SU-DHL-6 (cell line): ENCODE results near the gene VAMP1.
"Not testable (repeated sequence)": the region's sequence is repeated elsewhere in the genome, so short reads cannot be mapped to it uniquely, and the experiment has no call there.

Experiments used
- H2AFZ ChIP-seq: fragments of 200-600 bp; sonication (generic); 2 replicates; pipeline ENCODE4 v1.6.1; 2014; ENCODE audit warnings: low read depth, mild to moderate bottlenecking, moderate library complexity, mixed read lengths, antibody characterized with exemption, low read length; ENCODE audit not compliant: severe bottlenecking
- H3F3A ChIP-seq: fragments of 200-600 bp; shearing (Covaris generic); 2 replicates; pipeline ENCODE4 v1.6.0; 2016; ENCODE audit warnings: antibody characterized with exemption, mild to moderate bottlenecking; ENCODE audit not compliant: insufficient read depth
- H3K27ac ChIP-seq: fragments of 200-600 bp; sonication (generic); 2 replicates; pipeline ENCODE4 v1.5.1; 2016; ENCODE audit warnings: low read depth, mild to moderate bottlenecking, low read length, moderate library complexity, mixed read lengths
- H3K27me3 ChIP-seq: fragments of 200-600 bp; sonication (generic), shearing (Covaris generic); 2 replicates; pipeline ENCODE4 v1.6.0; 2014; ENCODE audit warnings: mild to moderate bottlenecking, low read length
- H3K36me3 ChIP-seq: fragments of 200-600 bp; sonication (generic); 2 replicates; pipeline ENCODE4 v1.6.1; 2014; ENCODE audit warnings: mild to moderate bottlenecking, low read length, mixed read lengths
- H3K4me2 ChIP-seq: fragments of 300-600, 200-600 bp; shearing (Covaris generic), sonication (generic); 2 replicates; pipeline ENCODE4 v1.6.0; 2014; ENCODE audit warnings: low read length, low read depth, mild to moderate bottlenecking; ENCODE audit not compliant: poor library complexity, severe bottlenecking
- H3K4me3 ChIP-seq: fragments of 200-600 bp; sonication (generic); 2 replicates; pipeline ENCODE4 v1.5.1; 2014; ENCODE audit warnings: antibody characterized with exemption, low read length, mild to moderate bottlenecking, mixed read lengths; ENCODE audit not compliant: insufficient read depth, poor library complexity, severe bottlenecking
- H3K79me2 ChIP-seq: fragments of 200-600 bp; sonication (generic); 2 replicates; pipeline ENCODE4 v1.6.1; 2014; ENCODE audit warnings: mild to moderate bottlenecking, low read length, moderate library complexity; ENCODE audit not compliant: insufficient read depth
- H3K9ac ChIP-seq: fragments of 200-600 bp; sonication (generic); 2 replicates; pipeline ENCODE4 v1.7.0; 2014; ENCODE audit warnings: mild to moderate bottlenecking, low read length
- H3K9me2 ChIP-seq: fragments of 200-600 bp; sonication (generic); replicated peaks from 2 replicates; pipeline ENCODE4 v1.6.1; 2014; ENCODE audit warnings: low read length; ENCODE audit not compliant: insufficient read depth
- H3K9me3 ChIP-seq: fragments of 200-600 bp; sonication (generic); 2 replicates; pipeline ENCODE4 v1.6.1; 2014; ENCODE audit warnings: low read length, mixed read lengths; ENCODE audit not compliant: insufficient read depth
- H4K20me1 ChIP-seq: fragments of 200-600 bp; sonication (generic); 2 replicates; pipeline ENCODE4 v1.6.1; 2014; ENCODE audit warnings: low read depth, mild to moderate bottlenecking, antibody characterized with exemption, low read length, moderate library complexity, mixed read lengths
- EZH2phosphoT487 ChIP-seq: fragments of 200-600 bp; sonication (generic), shearing (Covaris generic); conservative IDR thresholded peaks from 2 replicates; pipeline ENCODE4 v1.6.1; 2018; ENCODE audit warnings: mild to moderate bottlenecking, antibody characterized with exemption, low read length, moderate library complexity, mixed read lengths
- TF ChIP-seq, protein P1 (sequence below): fragments of 200-600 bp; sonication (generic); IDR thresholded peaks from one replicate; pipeline ENCODE4 v1.5.1; 2017; ENCODE audit warnings: antibody characterized with exemption, mild to moderate bottlenecking, low read length, moderate library complexity; ENCODE audit not compliant: insufficient read depth, poor library complexity, severe bottlenecking

The VAMP1 gene

DNA sequence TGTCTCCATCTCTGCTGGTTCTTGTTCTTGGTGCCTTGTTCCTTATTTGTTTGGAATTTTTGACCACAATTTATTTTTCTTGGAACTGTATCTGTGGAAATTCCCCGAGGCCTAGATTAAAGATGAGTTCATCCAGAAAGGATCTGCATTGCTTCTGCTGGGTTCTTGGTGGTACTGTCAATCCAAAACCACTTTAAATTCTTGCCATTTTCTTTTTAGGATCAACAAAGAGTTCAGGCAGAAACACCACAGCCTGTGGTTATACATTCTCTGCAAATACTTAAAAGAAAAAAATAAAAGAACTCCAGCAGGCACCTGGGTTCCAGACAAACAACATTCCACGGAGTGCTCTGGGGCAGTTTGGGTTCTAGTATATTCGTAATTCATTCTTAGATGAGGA is 6.0 kb upstream of the VAMP1 start:
- H3K9me3 ChIP-seq = no peaks in the 10 kb centered on the region
- no peaks in the 10 kb centered on the region for H3K9me2 ChIP-seq
- H3K4me2 ChIP-seq = no peak overlapping the region
- H3K27ac ChIP-seq = no peak overlapping the region
- peaks cover 7% of the 10 kb centered on the region; the same call in 1 of the 2 replicates for H3F3A ChIP-seq
- no peak overlapping the region for H3K4me3 ChIP-seq
- no peaks in the 10 kb centered on the region for H4K20me1 ChIP-seq
- no peaks in the 10 kb centered on the region for H3K36me3 ChIP-seq
- H3K9ac ChIP-seq = no peak overlapping the region
- no peaks in the 10 kb centered on the region for H3K27me3 ChIP-seq
- no peak for TF ChIP-seq EZH2phosphoT487
- TF ChIP-seq, protein P1, sequence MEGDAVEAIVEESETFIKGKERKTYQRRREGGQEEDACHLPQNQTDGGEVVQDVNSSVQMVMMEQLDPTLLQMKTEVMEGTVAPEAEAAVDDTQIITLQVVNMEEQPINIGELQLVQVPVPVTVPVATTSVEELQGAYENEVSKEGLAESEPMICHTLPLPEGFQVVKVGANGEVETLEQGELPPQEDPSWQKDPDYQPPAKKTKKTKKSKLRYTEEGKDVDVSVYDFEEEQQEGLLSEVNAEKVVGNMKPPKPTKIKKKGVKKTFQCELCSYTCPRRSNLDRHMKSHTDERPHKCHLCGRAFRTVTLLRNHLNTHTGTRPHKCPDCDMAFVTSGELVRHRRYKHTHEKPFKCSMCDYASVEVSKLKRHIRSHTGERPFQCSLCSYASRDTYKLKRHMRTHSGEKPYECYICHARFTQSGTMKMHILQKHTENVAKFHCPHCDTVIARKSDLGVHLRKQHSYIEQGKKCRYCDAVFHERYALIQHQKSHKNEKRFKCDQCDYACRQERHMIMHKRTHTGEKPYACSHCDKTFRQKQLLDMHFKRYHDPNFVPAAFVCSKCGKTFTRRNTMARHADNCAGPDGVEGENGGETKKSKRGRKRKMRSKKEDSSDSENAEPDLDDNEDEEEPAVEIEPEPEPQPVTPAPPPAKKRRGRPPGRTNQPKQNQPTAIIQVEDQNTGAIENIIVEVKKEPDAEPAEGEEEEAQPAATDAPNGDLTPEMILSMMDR = no peak
- H2AFZ ChIP-seq = no peak overlapping the region
- no peaks in the 10 kb centered on the region for H3K79me2 ChIP-seq

GRCh38 chr12:6475233-6475975 is 4.9 kb upstream of the VAMP1 start:
- H3K9me2 ChIP-seq, H3K79me2 ChIP-seq, H3K27ac ChIP-seq, H3K36me3 ChIP-seq, H2AFZ ChIP-seq, H4K20me1 ChIP-seq, H3K4me2 ChIP-seq, H3F3A ChIP-seq, H3K27me3 ChIP-seq, H3K4me3 ChIP-seq, H3K9ac ChIP-seq, H3K9me3 ChIP-seq: not testable (repeated sequence)

GRCh38 chr12:6472491-6472890 is 2.0 kb upstream of the VAMP1 start:
- H3K9ac ChIP-seq = no peak overlapping the region

DNA sequence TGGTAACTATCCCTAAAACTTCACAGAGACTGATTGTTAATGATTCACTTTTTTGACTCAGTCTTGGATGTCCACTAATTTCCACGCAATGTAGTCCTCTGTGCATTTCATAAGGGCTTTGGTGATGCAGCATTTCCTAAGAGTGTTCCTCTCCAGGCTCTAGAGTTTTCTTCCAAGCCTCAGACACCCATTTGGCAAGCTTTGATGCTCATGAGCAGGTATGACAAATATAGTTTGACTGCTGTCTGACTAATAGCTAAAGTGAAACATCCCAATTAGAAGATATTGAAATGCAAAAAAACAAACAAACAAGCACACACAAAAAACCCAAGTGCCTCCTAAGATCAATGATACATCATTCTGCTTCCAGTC is 1.5 kb upstream of the VAMP1 start:
- peaks cover 32% of the 10 kb centered on the region for H3K79me2 ChIP-seq
- H3K4me2 ChIP-seq = no peak overlapping the region
- H3K27ac ChIP-seq = no peak overlapping the region
- no peak for TF ChIP-seq EZH2phosphoT487
- TF ChIP-seq, protein P1 = no peak
- no peak overlapping the region for H3K9ac ChIP-seq
- peaks cover 7% of the 10 kb centered on the region; the same call in 1 of the 2 replicates for H3F3A ChIP-seq
- H2AFZ ChIP-seq = no peak overlapping the region
- no peaks in the 10 kb centered on the region for H3K9me2 ChIP-seq
- H3K9me3 ChIP-seq = no peaks in the 10 kb centered on the region
- no peaks in the 10 kb centered on the region for H3K27me3 ChIP-seq
- H3K36me3 ChIP-seq = peaks cover 3% of the 10 kb centered on the region
- H3K4me3 ChIP-seq = no peak overlapping the region
- no peaks in the 10 kb centered on the region; the same call in 1 of the 2 replicates for H4K20me1 ChIP-seq

More at GRCh38 chr12:6472491-6472890, 2.0 kb upstream of the VAMP1 start:
- H3K9me3 ChIP-seq = no peaks in the 10 kb centered on the region
- H3K27ac ChIP-seq = no peak overlapping the region
- no peak overlapping the region for H3K4me2 ChIP-seq
- peaks cover 29% of the 10 kb centered on the region for H3K79me2 ChIP-seq
- H3K36me3 ChIP-seq = peaks cover 3% of the 10 kb centered on the region
- TF ChIP-seq, protein P1 = no peak
- no peak for TF ChIP-seq EZH2phosphoT487
- no peaks in the 10 kb centered on the region for H3K9me2 ChIP-seq
- H3K4me3 ChIP-seq = no peak overlapping the region
- peaks cover 7% of the 10 kb centered on the region; the same call in 1 of the 2 replicates for H3F3A ChIP-seq
- no peaks in the 10 kb centered on the region for H3K27me3 ChIP-seq
- no peak overlapping the region for H2AFZ ChIP-seq
- no peaks in the 10 kb centered on the region; the same call in 1 of the 2 replicates for H4K20me1 ChIP-seq
